ENCODE results near the gene PAQR8. TPM values are rescaled to one million over a fixed set of nuclear protein-coding genes. Genes with fewer than 3 reads are reported as not detected.

Gene PAQR8
- polyA plus RNA-seq, 1 experiment = 2.3 TPM

Other genes with a start within 250 kb of the PAQR8 start
- not detected in 2 replicates for gene IL17A, start 175.8 kb upstream of the PAQR8 start, polyA plus RNA-seq (2011; rRNA removed)
- not detected in 2 replicates for gene IL17F, start 117.7 kb upstream of the PAQR8 start, polyA plus RNA-seq (2011; rRNA removed)
- gene MCM3, start 77.4 kb upstream of the PAQR8 start, polyA plus RNA-seq (2011; rRNA removed) = 33.3 and 42.2 TPM in 2 replicates
- 16.6 and 26.3 TPM in 2 replicates for gene EFHC1, start 58.2 kb downstream of the PAQR8 start, polyA plus RNA-seq (2011; rRNA removed)
- gene TRAM2, start 214.9 kb downstream of the PAQR8 start, polyA plus RNA-seq (2011; rRNA removed) = 134 and 146 TPM in 2 replicates